HG02678 (cell line): Measurements from ENCODE around the gene RXRA.

Source experiments
- ATAC-seq: cut with Tn5 transposase; IDR thresholded peaks from one replicate; pipeline ENCODE4 v1.9.1; 2021; ENCODE audit warnings: mild to moderate bottlenecking, moderate library complexity; ENCODE audit not compliant: unreplicated experiment

The RXRA gene

GRCh38 chr9:134322781-134323241 lies 3.4 kb upstream of the RXRA start:
- no peak for ATAC-seq

- no peak for ATAC-seq
Measured at GRCh38 chr9:134323741-134324358, 2.4 kb upstream of the RXRA start.

GRCh38 chr9:134324359-134325095 lies 1.7 kb upstream of the RXRA start:
- ATAC-seq = no peak

- ATAC-seq = peak; percentile 4
Measured at GRCh38 chr9:134325096-134325812, 1.0 kb upstream of the RXRA start.

GRCh38 chr9:134326724-134327601 lies 708 bp downstream of the RXRA start:
- no peak for ATAC-seq

GRCh38 chr9:134327671-134328231 lies 1.5 kb downstream of the RXRA start:
- no peak for ATAC-seq

- ATAC-seq = no peak
Measured at GRCh38 chr9:134328341-134328840, 2.1 kb downstream of the RXRA start.

GRCh38 chr9:134328841-134329575 lies 2.8 kb downstream of the RXRA start:
- no peak for ATAC-seq

- ATAC-seq = no peak
Measured at GRCh38 chr9:134329576-134329855, 3.3 kb downstream of the RXRA start.

- ATAC-seq = no peak
Measured at GRCh38 chr9:134329886-134330285, 3.6 kb downstream of the RXRA start.

- ATAC-seq = no peak
Measured at GRCh38 chr9:134330590-134330989, 4.3 kb downstream of the RXRA start.

- ATAC-seq = no peak
Measured at GRCh38 chr9:134331186-134332025, 5.2 kb downstream of the RXRA start.

- no peak for ATAC-seq
Measured at GRCh38 chr9:134332266-134332665, 6.0 kb downstream of the RXRA start.

GRCh38 chr9:134332841-134333233 lies 6.6 kb downstream of the RXRA start:
- ATAC-seq = no peak

- ATAC-seq = no peak
Measured at GRCh38 chr9:134333234-134333873, 7.1 kb downstream of the RXRA start.

- no peak for ATAC-seq
Measured at GRCh38 chr9:134333874-134334581, 7.8 kb downstream of the RXRA start.

- no peak for ATAC-seq
Measured at GRCh38 chr9:134335061-134335460, 8.8 kb downstream of the RXRA start.
